Measurements from ENCODE around the gene KDM1B.

The KDM1B gene

GRCh38 chr6:18138906-18139305 lies 16.3 kb upstream of the KDM1B start:
- ATAC-seq, result no peak
- TF ChIP-seq ZNF8 (CRISPR knock-in tag; IDR thresholded peaks at IDR 0.05) (no peak), TOX (CRISPR knock-in tag; IDR thresholded peaks at IDR 0.05; ENCODE audit: borderline replicate concordance) (no peak), CREB5 (CRISPR knock-in tag; IDR thresholded peaks at IDR 0.05; ENCODE audit: low read depth) (no peak), ZNF70 (CRISPR knock-in tag; IDR thresholded peaks at IDR 0.05) (no peak), CSRNP3 (CRISPR knock-in tag; IDR thresholded peaks at IDR 0.05) (no peak), GLIS3 (CRISPR knock-in tag; IDR thresholded peaks at IDR 0.05) (no peak), ARNTL (CRISPR knock-in tag; IDR thresholded peaks at IDR 0.05; ENCODE audit: borderline replicate concordance, low read depth) (no peak), ZC3H10 (CRISPR knock-in tag; IDR thresholded peaks at IDR 0.05) (no peak), ZNF565 (CRISPR knock-in tag; conservative IDR thresholded peaks at IDR 0.05; ENCODE audit: low read depth) (no peak), PATZ1 (CRISPR knock-in tag; IDR thresholded peaks at IDR 0.05; ENCODE audit: borderline replicate concordance) (no peak), POU6F1 (CRISPR knock-in tag; IDR thresholded peaks at IDR 0.05; ENCODE audit: borderline replicate concordance, low read depth) (no peak), OSR1 (CRISPR knock-in tag; IDR thresholded peaks at IDR 0.05) (no peak), ISL1 (CRISPR knock-in tag; IDR thresholded peaks at IDR 0.05) (no peak), SNAI2 (CRISPR knock-in tag; IDR thresholded peaks at IDR 0.05) (no peak), CSDC2 (CRISPR knock-in tag; IDR thresholded peaks at IDR 0.05) (no peak), ZFP3 (CRISPR knock-in tag; IDR thresholded peaks at IDR 0.05) (no peak), PPARA (CRISPR knock-in tag; IDR thresholded peaks at IDR 0.05; ENCODE audit: borderline replicate concordance) (no peak)

GRCh38 chr6:18139935-18140621 lies 15.1 kb upstream of the KDM1B start:
- TF ChIP-seq GLIS3 (CRISPR knock-in tag; IDR thresholded peaks at IDR 0.05) (no peak), TOX (CRISPR knock-in tag; IDR thresholded peaks at IDR 0.05; ENCODE audit: borderline replicate concordance) (no peak), ESRRG (CRISPR knock-in tag; IDR thresholded peaks at IDR 0.05) (no peak), PATZ1 (CRISPR knock-in tag; IDR thresholded peaks at IDR 0.05; ENCODE audit: borderline replicate concordance) (no peak), ISL1 (CRISPR knock-in tag; IDR thresholded peaks at IDR 0.05) (no peak), CREB5 (CRISPR knock-in tag; IDR thresholded peaks at IDR 0.05; ENCODE audit: low read depth) (no peak), ZC3H10 (CRISPR knock-in tag; IDR thresholded peaks at IDR 0.05) (no peak), CSDC2 (CRISPR knock-in tag; IDR thresholded peaks at IDR 0.05) (no peak), OSR1 (CRISPR knock-in tag; IDR thresholded peaks at IDR 0.05) (no peak), TSHZ2 (CRISPR knock-in tag; IDR thresholded peaks at IDR 0.05) (no peak), ZNF70 (CRISPR knock-in tag; IDR thresholded peaks at IDR 0.05) (no peak), PPARA (CRISPR knock-in tag; IDR thresholded peaks at IDR 0.05; ENCODE audit: borderline replicate concordance) (no peak), CSRNP3 (CRISPR knock-in tag; IDR thresholded peaks at IDR 0.05) (no peak), POU6F1 (CRISPR knock-in tag; IDR thresholded peaks at IDR 0.05; ENCODE audit: borderline replicate concordance, low read depth) (no peak), ZNF8 (CRISPR knock-in tag; IDR thresholded peaks at IDR 0.05) (no peak)
- no peak for ATAC-seq
